Astrocyte of the spinal cord (primary cell): ENCODE data around the gene AOPEP.

Source experiments
- DNase-seq: peaks from one replicate; pipeline ENCODE4 v3.0.0; 2011; ENCODE audit warnings: low read depth, low spot score
- H3K4me3 ChIP-seq: 2 replicates; pipeline ENCODE4 v1.5.1; 2011; ENCODE audit warnings: low read depth, mild to moderate bottlenecking, low read length, moderate library complexity
- in situ Hi-C: cut with HindIII; loops from 2 replicates; pipeline ENCODE4 v1.10.0; 2017; ENCODE audit warnings: low sequenced_read_pairs
- TF ChIP-seq, protein P1 (sequence below): IDR thresholded peaks from 2 replicates; pipeline ENCODE4 v1.5.1; 2012; ENCODE audit warnings: low read depth, mild to moderate bottlenecking, low read length, inconsistent platforms

AOPEP gene

DNA sequence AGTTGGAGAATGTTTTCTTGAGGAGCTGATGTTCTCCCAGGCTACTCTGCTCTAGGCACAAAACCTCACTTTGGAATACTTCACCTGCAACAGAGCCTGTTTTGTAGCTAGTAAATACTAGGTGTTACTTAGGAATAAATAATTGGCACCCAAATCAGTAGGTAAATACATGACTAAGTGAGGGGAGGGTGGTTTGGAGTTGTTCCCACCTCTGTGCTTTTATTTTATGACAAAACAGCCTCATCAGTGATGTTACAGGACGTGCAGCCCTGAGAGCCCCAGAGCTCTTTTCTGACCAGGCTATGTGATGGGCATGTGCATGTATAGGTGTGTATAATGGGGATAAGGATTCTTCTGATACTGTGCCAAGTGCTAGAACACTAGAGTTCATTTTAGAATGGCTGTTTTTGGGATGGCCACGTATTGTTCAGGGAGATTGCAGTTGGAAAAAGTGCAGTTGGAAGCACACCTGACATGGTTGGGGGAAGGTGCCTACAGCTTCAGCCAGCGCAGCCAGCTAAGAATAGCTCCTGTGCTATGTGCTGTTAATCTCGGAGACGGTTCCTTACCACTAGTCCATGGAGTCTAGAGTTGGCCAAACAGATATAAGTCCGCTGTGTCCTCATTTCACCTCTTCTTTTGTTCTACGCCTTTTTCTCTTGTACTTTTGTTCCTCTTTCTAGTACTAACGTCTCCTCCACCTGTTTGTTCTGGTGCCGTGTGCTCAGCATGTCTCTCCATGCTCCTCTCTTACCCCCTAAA is 306.3 kb downstream of the AOPEP start:
- DNase-seq, result no peak
- H3K4me3 ChIP-seq, result no peak overlapping the region
- TF ChIP-seq, protein P1, sequence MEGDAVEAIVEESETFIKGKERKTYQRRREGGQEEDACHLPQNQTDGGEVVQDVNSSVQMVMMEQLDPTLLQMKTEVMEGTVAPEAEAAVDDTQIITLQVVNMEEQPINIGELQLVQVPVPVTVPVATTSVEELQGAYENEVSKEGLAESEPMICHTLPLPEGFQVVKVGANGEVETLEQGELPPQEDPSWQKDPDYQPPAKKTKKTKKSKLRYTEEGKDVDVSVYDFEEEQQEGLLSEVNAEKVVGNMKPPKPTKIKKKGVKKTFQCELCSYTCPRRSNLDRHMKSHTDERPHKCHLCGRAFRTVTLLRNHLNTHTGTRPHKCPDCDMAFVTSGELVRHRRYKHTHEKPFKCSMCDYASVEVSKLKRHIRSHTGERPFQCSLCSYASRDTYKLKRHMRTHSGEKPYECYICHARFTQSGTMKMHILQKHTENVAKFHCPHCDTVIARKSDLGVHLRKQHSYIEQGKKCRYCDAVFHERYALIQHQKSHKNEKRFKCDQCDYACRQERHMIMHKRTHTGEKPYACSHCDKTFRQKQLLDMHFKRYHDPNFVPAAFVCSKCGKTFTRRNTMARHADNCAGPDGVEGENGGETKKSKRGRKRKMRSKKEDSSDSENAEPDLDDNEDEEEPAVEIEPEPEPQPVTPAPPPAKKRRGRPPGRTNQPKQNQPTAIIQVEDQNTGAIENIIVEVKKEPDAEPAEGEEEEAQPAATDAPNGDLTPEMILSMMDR, result no peak
- in situ Hi-C loops, result no loop called here

DNA sequence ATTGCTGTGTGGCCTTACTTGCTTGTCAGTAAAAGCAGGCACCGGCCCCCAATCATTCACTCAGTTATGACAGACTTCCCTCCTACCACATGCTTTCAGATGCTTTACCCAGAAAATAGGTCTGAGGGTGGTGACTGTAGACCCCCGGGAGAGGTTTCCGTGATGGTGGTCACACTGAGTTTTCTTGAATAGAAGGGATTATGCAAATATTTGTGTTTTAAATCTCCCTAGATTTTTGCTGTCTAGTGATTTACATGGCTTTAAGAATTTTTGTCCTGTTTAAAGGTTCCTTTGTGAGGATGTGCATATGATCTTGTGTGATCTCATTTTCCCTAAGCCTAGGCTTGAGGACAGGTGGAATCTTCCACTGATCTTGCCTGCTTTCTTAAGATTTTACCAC is 309.3 kb downstream of the AOPEP start:
- TF ChIP-seq, protein P1, result no peak
- in situ Hi-C loops, result no loop called here
- no peak for DNase-seq
- no peak overlapping the region for H3K4me3 ChIP-seq

DNA sequence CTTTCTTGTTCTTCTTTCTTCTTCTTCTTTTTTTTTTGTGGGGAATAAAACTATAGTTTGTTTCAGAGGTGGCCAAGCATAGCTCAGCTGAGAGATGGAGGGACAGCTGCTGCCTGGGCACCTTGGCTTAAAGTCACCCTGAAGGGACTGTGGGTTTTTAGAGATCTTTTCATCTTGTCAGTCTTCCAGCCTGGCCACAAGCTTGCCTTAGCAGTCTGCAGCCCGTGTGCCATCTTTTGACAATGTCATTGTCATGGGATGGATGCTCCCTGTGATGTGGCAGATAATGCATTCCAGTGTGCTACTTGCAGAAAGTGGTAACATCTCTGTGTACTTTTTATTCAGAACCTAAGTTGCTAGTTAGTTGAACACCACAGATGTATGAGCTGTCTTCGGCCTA is 310.2 kb downstream of the AOPEP start:
- no peak overlapping the region for H3K4me3 ChIP-seq
- TF ChIP-seq, protein P1, result no peak
- DNase-seq, result no peak
- in situ Hi-C loops, result no loop called here

DNA sequence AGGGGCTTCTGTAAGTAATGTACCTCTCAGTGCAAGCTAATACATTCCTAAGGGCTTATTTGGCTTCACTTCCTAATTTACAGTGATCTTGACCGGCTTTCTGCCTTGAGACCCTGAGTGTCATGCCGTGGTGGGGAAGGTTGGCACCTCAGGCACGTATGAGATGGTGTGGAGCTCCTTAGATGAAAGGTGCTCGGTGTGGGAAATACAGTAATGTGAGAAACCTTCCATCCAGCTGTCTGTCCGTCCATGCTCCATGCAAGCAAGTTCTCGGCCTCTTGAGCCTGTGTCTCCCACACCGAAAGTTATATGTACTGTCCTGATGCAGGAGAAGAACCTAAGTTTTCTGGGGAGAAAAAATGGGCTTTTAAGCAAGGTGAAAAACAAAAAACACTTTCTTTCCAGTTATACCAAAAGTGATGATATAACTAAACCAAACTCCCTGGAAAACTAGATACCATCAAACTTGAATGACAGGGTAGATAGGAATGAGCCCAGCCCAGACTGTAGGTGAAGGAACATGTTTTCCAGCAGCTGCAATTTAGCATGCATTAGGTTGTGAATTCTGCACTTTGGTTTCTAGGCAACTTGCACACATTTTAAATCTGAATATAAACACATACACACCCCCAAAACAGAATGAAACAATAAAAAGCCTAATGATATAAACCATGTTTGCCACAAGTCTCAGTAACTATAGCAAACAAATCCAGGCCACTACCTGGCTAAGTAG is 311.5 kb downstream of the AOPEP start:
- in situ Hi-C loops, result no loop called here
- TF ChIP-seq, protein P1, result no peak
- DNase-seq, result no peak
- H3K4me3 ChIP-seq, result no peak overlapping the region

DNA sequence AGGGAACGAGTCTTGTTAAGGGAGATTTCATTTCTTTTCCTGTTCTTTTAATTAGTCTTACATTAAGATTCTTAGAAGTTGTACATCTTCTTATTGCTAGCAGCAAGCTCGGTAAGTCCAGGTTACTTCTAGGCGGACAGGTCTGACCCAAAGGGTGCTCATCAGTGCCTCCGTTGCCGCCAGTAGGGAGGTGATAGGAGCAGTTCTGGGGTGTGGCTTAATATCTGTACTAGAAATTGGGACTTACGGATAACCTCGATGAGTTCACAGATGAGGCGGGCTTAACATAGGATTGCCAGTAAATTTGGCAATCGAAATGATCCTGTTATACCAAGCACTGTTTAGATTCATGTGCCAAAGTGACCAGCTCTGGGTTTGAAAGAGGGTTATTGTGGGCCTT is 312.2 kb downstream of the AOPEP start:
- in situ Hi-C loops, result no loop called here
- no peak overlapping the region for H3K4me3 ChIP-seq
- TF ChIP-seq, protein P1, result no peak
- DNase-seq, result no peak

DNA sequence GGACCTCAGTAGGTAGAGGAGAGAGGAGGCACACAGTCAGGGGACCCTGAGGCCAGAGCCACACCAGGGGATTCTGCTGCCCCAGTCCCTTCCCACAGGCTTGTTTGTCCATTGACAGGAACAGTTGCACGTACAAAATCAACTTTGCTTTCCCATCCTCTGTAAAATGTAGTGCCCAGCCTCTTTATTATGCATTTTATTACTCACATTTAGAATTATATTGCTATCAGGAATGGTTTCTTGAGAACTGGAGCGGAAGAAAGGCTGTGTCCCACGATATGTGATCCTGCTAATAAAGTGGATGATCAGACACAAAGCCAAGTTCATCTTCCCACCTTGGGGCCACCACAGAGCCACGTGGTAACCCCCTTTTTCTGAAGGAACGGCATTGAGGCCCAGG is 313.6 kb downstream of the AOPEP start:
- H3K4me3 ChIP-seq, result no peak overlapping the region
- TF ChIP-seq, protein P1, result no peak
- in situ Hi-C loops, result no loop called here
- DNase-seq, result no peak
